OCI-LY1 (cell line): ENCODE results near the gene BCLAF3.

Source experiments
- CTCF ChIP-seq: fragments of 200-600 bp; sonication (generic), shearing (Covaris generic); IDR thresholded peaks from 2 replicates; pipeline ENCODE4 v1.5.1; 2017; ENCODE audit warnings: mild to moderate bottlenecking, antibody characterized with exemption, low read length, moderate library complexity, mixed read lengths
- EZH2 ChIP-seq: fragments of 200-600 bp; sonication (generic), shearing (Covaris generic); IDR thresholded peaks from 2 replicates; pipeline ENCODE4 v1.8.0; 2017; ENCODE audit warnings: borderline replicate concordance, mixed run types, mild to moderate bottlenecking, antibody characterized with exemption, low read length, moderate library complexity, mixed read lengths

- TF ChIP-seq CTCF = no peak
- no peak for TF ChIP-seq EZH2
Measured at GRCh38 chrX:20029728-20030127, 38.9 kb upstream of the BCLAF3 start.
